ENCODE measurements around the gene FOXN3.

DNA sequence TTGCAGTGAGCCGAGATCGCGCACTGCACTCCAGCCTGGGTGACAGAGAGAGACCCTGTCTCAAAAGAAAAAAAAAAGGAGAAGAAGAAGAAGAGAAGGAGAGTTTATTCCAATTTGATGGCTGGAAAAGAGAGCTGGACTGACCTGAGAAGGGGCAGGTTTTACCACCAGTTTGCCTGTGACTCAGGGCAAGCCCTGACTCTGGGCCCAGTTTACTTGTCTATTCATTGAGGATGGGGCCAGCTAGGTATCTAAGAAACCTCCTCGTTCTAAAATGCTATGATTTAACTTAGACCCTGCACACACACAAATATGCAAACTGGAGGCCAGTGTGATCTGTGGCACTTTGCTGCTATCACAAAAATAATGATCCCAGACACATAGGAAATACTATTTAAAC lies 155.0 kb downstream of the FOXN3 start:
- TF ChIP-seq, protein P1, sequence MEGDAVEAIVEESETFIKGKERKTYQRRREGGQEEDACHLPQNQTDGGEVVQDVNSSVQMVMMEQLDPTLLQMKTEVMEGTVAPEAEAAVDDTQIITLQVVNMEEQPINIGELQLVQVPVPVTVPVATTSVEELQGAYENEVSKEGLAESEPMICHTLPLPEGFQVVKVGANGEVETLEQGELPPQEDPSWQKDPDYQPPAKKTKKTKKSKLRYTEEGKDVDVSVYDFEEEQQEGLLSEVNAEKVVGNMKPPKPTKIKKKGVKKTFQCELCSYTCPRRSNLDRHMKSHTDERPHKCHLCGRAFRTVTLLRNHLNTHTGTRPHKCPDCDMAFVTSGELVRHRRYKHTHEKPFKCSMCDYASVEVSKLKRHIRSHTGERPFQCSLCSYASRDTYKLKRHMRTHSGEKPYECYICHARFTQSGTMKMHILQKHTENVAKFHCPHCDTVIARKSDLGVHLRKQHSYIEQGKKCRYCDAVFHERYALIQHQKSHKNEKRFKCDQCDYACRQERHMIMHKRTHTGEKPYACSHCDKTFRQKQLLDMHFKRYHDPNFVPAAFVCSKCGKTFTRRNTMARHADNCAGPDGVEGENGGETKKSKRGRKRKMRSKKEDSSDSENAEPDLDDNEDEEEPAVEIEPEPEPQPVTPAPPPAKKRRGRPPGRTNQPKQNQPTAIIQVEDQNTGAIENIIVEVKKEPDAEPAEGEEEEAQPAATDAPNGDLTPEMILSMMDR (IDR thresholded peaks at IDR 0.05): no peak
- TF ChIP-seq, protein P2, sequence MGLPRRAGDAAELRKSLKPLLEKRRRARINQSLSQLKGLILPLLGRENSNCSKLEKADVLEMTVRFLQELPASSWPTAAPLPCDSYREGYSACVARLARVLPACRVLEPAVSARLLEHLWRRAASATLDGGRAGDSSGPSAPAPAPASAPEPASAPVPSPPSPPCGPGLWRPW (IDR thresholded peaks at IDR 0.05): no peak
- no peak for TF ChIP-seq POLR2A (IDR thresholded peaks at IDR 0.05; ENCODE audit: low read length)
- TF ChIP-seq, protein P3, sequence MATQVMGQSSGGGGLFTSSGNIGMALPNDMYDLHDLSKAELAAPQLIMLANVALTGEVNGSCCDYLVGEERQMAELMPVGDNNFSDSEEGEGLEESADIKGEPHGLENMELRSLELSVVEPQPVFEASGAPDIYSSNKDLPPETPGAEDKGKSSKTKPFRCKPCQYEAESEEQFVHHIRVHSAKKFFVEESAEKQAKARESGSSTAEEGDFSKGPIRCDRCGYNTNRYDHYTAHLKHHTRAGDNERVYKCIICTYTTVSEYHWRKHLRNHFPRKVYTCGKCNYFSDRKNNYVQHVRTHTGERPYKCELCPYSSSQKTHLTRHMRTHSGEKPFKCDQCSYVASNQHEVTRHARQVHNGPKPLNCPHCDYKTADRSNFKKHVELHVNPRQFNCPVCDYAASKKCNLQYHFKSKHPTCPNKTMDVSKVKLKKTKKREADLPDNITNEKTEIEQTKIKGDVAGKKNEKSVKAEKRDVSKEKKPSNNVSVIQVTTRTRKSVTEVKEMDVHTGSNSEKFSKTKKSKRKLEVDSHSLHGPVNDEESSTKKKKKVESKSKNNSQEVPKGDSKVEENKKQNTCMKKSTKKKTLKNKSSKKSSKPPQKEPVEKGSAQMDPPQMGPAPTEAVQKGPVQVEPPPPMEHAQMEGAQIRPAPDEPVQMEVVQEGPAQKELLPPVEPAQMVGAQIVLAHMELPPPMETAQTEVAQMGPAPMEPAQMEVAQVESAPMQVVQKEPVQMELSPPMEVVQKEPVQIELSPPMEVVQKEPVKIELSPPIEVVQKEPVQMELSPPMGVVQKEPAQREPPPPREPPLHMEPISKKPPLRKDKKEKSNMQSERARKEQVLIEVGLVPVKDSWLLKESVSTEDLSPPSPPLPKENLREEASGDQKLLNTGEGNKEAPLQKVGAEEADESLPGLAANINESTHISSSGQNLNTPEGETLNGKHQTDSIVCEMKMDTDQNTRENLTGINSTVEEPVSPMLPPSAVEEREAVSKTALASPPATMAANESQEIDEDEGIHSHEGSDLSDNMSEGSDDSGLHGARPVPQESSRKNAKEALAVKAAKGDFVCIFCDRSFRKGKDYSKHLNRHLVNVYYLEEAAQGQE (IDR thresholded peaks at IDR 0.05): no peak
- no peak for TF ChIP-seq RCOR1 (IDR thresholded peaks at IDR 0.05; ENCODE audit: low read depth, low read length)
- no peak for TF ChIP-seq SMC3 (IDR thresholded peaks at IDR 0.05)
- no peak for TF ChIP-seq POLR2AphosphoS2 (conservative IDR thresholded peaks at IDR 0.05; ENCODE audit: low read length)
- TF ChIP-seq, protein P4, sequence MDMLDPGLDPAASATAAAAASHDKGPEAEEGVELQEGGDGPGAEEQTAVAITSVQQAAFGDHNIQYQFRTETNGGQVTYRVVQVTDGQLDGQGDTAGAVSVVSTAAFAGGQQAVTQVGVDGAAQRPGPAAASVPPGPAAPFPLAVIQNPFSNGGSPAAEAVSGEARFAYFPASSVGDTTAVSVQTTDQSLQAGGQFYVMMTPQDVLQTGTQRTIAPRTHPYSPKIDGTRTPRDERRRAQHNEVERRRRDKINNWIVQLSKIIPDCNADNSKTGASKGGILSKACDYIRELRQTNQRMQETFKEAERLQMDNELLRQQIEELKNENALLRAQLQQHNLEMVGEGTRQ (IDR thresholded peaks at IDR 0.05): no peak
- no peak for TF ChIP-seq RNF2 (IDR thresholded peaks at IDR 0.05; ENCODE audit: borderline replicate concordance, low read depth)
- no peak for TF ChIP-seq BHLHE40 (IDR thresholded peaks at IDR 0.05; ENCODE audit: low read depth, low read length)
